ENCODE data around the gene ABO. TPM values are rescaled to one million over a fixed set of nuclear protein-coding genes. Genes with fewer than 3 reads are reported as not detected.
A peak's percentile ranks its signal among the peaks of the same experiment; 100 is the strongest.
"Not testable (repeated sequence)": the region's sequence is repeated elsewhere in the genome, so short reads cannot be mapped to it uniquely, and the experiment has no call there.

Gene ABO
- total RNA-seq, 2 donors from 2014 or later = 3.9 to 9.2 TPM

DNA sequence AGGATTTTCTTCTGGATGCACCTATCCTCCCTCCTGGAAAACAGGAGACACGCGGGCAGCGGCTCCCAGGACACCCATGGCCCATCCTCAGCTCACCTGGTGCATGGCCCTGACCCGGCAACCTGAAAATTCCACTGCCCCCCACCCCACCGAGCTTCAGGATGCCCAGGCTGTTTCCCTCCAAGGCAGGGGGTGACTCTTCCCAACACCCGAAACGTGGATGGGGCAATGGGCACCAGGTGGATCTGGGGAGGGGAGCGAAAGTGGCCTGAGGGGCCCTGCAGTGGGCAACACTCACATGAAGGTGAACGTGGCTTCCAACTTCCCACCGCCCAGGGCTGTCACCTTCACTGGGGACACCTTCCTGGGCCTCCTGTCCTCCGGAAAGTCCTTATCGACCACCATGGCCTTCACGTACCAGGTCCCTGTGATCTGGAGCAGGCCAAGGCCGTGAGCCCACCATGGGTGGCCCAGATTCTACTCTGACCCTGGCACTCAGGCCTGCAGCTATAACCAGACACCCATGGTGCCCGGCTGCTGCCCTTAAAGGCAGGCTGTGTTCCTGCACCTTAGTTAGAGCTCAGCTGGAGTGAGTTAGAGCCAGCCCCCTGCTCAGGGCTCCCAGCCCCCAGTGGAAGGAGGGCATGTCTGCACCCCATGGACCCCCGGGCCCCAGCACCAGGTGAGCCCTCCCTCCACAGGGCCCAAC is 66.7 kb downstream of the ABO start:
- ATAC-seq; H3K4me3 ChIP-seq; H3K4me1 ChIP-seq; intact Hi-C loops (cut with DNase I); DNase-seq; H3K36me3 ChIP-seq (replicated peaks in 1 of 2; ENCODE audit: insufficient read depth in 1 of 2, low read depth in 2 of 2); H3K27me3 ChIP-seq; H3K27ac ChIP-seq; H3K9me3 ChIP-seq: not testable (repeated sequence)
- WGBS, 2 donors = 80% methylated on average over 15 of the region's 16 CpGs; no CpG with 5 or more reads in 1 of the 2 donors

DNA sequence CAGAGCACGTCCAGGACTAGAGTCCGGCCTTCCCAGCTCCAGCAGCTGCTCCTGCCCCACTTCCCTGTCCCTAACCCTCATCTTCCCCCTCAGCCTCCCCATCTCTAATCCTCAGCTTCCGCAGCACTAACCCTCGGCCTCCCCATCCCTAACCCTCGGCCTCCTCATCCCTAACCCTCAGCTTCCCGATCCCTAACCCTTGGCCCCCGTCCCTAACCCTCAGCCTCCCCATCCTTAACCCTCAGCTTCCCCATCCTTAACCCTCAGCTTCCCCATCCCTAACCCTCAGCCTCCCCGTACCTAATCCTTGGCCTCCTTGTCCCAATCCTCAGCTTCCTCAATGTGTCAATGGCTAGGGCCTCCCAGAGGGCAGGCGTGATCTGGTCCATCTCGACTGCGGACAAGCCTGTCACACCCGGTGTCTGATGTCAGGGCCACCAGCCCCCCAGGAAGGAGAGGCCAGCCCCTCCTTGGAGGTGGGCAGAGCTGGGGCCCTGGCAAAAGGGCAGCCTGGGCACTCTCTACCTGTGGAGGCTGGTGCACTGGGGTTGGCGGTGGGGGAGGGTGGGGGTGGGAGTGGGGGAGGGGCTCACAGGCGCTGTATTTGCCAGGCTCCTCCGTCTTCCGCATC is 67.3 kb downstream of the ABO start:
- Histone ChIP-seq H3K27ac (no peak overlapping the region), H3K4me3 (no peak overlapping the region), H3K4me1 (no peaks in the 10 kb centered on the region), H3K36me3 (replicated peaks in 1 of 2; ENCODE audit: insufficient read depth in 1 of 2, low read depth in 2 of 2) (no peaks in the 10 kb centered on the region), H3K9me3 (no peaks in the 10 kb centered on the region), H3K27me3 (no peaks in the 10 kb centered on the region)
- ATAC-seq (no peak), DNase-seq (peak in 1 of 4 donors; percentile 5)
- 60 to 68% methylated on average over 10 to 16 of the region's 16 CpGs for WGBS, 2 donors
- TF ChIP-seq POLR2A (IDR thresholded peaks at IDR 0.05) = no peak
- TF ChIP-seq, protein P1, sequence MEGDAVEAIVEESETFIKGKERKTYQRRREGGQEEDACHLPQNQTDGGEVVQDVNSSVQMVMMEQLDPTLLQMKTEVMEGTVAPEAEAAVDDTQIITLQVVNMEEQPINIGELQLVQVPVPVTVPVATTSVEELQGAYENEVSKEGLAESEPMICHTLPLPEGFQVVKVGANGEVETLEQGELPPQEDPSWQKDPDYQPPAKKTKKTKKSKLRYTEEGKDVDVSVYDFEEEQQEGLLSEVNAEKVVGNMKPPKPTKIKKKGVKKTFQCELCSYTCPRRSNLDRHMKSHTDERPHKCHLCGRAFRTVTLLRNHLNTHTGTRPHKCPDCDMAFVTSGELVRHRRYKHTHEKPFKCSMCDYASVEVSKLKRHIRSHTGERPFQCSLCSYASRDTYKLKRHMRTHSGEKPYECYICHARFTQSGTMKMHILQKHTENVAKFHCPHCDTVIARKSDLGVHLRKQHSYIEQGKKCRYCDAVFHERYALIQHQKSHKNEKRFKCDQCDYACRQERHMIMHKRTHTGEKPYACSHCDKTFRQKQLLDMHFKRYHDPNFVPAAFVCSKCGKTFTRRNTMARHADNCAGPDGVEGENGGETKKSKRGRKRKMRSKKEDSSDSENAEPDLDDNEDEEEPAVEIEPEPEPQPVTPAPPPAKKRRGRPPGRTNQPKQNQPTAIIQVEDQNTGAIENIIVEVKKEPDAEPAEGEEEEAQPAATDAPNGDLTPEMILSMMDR (IDR thresholded peaks at IDR 0.05) = no peak
- intact Hi-C loops (cut with DNase I) = no loop called here

DNA sequence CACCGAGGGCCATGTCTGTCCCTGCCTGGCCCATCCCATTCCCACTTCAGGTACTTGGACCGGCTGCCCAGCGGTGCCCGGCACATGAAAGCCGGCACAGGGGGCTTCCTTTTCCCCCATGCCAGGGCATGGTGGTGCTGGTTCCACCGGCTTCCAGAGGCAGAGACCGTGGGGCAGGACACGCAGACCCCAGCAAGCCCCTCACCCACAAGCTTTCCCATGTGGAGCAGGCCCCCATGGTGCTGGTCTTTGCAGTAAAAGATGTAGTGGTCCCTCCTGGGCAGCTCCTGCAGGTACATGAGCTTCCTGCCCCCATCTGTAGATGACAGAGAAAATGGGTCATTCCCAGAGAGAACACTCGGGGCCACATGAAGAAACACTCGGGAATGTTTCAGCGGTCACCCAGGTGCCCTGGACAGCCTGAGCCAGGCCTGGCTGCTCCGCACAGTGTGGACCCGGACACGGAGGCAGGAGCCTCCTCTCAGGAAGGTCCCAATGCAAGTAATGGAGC is 67.9 kb downstream of the ABO start:
- DNase-seq (peak in 1 of 4 donors; percentile 6), ATAC-seq (no peak)
- Histone ChIP-seq H3K27me3 (no peaks in the 10 kb centered on the region), H3K4me3 (no peak overlapping the region), H3K36me3 (replicated peaks in 1 of 2; ENCODE audit: insufficient read depth in 1 of 2, low read depth in 2 of 2) (no peaks in the 10 kb centered on the region), H3K4me1 (no peaks in the 10 kb centered on the region), H3K9me3 (no peaks in the 10 kb centered on the region), H3K27ac (no peak overlapping the region)
- WGBS, 2 donors = 33 to 74% methylated on average over 4 to 14 of the region's 14 CpGs
- intact Hi-C loops (cut with DNase I) = no loop called here
- no peak for TF ChIP-seq POLR2A (IDR thresholded peaks at IDR 0.05)
- TF ChIP-seq, protein P1 (IDR thresholded peaks at IDR 0.05) = no peak

DNA sequence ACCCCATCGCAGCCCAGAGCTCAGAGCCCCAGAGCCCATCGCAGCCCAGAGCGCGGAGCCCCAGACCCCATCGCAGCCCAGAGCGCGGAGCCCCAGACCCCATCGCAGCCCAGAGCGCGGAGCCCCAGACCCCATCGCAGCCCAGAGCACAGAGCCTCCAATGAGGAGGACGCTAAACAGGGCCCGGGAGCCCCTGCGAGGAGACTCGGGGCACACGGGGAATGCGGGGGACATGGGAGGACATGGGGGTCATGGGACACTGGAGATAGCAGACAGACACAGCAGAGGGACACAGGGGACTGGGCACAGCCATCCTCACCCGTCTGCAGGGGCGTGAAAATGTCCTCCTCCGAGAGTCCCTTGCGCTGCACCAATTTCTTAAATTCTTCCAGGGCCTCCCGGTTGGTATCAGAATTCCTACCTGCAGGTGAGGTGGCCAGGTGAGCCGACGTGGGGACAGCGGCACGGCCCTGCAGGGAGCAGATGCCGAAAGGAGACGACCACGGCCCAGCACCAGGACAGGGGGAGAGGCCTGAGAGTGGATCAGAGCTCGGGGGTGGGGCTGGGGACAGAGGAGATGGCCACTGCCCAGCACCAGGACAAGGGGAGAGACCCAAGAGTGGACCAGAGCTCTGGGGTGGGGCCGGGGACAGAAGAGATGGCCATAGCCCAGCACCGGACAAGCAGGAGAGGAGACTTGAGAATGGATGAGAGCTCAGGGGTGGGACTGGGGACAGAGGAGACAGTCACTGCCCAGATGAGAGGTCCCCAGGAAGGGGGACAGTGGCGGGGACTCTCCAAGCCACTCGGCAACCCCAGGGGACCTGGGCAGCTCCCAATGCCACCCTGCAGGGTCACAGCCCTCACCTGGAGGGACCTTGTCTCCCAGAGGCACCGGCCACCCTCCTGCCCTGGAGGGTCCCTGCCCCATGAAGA is 68.7 kb downstream of the ABO start:
- WGBS, 2 donors = 54 to 64% methylated on average over 19 to 21 of the region's 35 CpGs
- no peak for ATAC-seq

DNA sequence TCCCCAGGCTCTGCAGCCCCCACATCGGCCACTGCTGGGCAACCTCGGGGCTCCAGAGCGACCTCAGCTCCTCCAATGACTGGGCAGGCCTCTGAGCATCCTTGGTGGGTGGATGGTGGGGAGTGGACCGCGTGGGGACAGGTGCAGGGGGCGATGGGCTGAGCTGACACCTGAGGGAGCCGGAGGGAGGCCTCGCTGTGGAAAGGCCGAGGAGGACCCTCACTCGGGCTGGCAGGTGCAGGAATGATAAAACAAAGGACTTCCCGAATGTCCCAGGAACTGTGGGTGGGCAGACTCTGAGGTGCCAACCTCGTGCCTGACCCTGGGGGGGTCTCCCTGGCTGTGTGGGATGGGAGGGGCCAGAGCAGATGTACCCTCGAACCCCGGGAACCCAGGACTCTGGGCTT is 69.5 kb downstream of the ABO start:
- intact Hi-C loops (cut with DNase I); ATAC-seq; H3K4me1 ChIP-seq; DNase-seq; H3K27ac ChIP-seq; H3K27me3 ChIP-seq; H3K36me3 ChIP-seq (replicated peaks in 1 of 2; ENCODE audit: insufficient read depth in 1 of 2, low read depth in 2 of 2); H3K9me3 ChIP-seq; H3K4me3 ChIP-seq: not testable (repeated sequence)
- WGBS, 2 donors = 57% methylated on average over 8 to 14 of the region's 14 CpGs

More for the DNA sequence above, 68.7 kb downstream of the ABO start:
- Histone ChIP-seq H3K27me3 (no peaks in the 10 kb centered on the region), H3K36me3 (replicated peaks in 1 of 2; ENCODE audit: insufficient read depth in 1 of 2, low read depth in 2 of 2) (no peaks in the 10 kb centered on the region), H3K4me3 (no peak overlapping the region), H3K9me3 (no peaks in the 10 kb centered on the region), H3K4me1 (no peaks in the 10 kb centered on the region), H3K27ac (no peak overlapping the region)
- intact Hi-C loops (cut with DNase I) = no loop called here
- TF ChIP-seq, protein P1 (IDR thresholded peaks at IDR 0.05) = no peak
- no peak for TF ChIP-seq POLR2A (IDR thresholded peaks at IDR 0.05)
- DNase-seq = peak in 1 of 4 donors; percentile 7

Small RNA genes lying within 50 kb of the gene (small RNA-seq; reads per million reads assigned to genes)
- not detected for gene RF00019

Other genes starting within 250 kb of the ABO start
- 10 to 100 TPM; 43.1 to 57.7 TPM for gene GTF3C5, start 244.2 kb downstream of the ABO start, total RNA-seq
- gene CEL, start 213.2 kb downstream of the ABO start, total RNA-seq = 1,000 to 10,000 TPM; 8,438 to 9,209 TPM
- 10 to 100 TPM; 27.8 to 64.6 TPM for gene RALGDS, start 154.0 kb downstream of the ABO start, total RNA-seq
- 1 to 10 TPM; 5.4 to 9.2 TPM for gene GBGT1, start 111.3 kb downstream of the ABO start, total RNA-seq
- gene OBP2B, start 66.0 kb downstream of the ABO start, total RNA-seq = not detected
- 10 to 100 TPM; 20.8 to 37.9 TPM for gene SURF6, start 61.0 kb upstream of the ABO start, total RNA-seq
- 10 to 100 TPM; 15.8 to 16.3 TPM for gene MED22, start 72.9 kb upstream of the ABO start, total RNA-seq
- gene RPL7A, start 73.0 kb upstream of the ABO start, total RNA-seq = 1,000 to 10,000 TPM; 1,478 to 1,480 TPM
- 10 to 100 TPM; 31.0 to 43.1 TPM for gene SURF1, start 81.3 kb upstream of the ABO start, total RNA-seq
- 10 to 100 TPM; 20.0 to 27.0 TPM for gene SURF2, start 81.3 kb upstream of the ABO start, total RNA-seq
- 100 to 1,000 TPM in 1 of 2 donors, 10 to 100 TPM in 1; 93.9 to 109 TPM for gene SURF4, start 100.9 kb upstream of the ABO start, total RNA-seq
- gene STKLD1, start 101.2 kb upstream of the ABO start, total RNA-seq = not detected
- 10 to 100 TPM; 15.6 to 21.8 TPM for gene REXO4, start 142.8 kb upstream of the ABO start, total RNA-seq
- gene ADAMTS13, start 147.2 kb upstream of the ABO start, total RNA-seq = 1 to 10 TPM; 2.3 to 5.6 TPM
- gene CACFD1, start 184.8 kb upstream of the ABO start, total RNA-seq = 10 to 100 TPM; 19.2 to 25.4 TPM
- gene SLC2A6, start 203.9 kb upstream of the ABO start, total RNA-seq = 1 to 10 TPM; 2.6 to 3.0 TPM
- not detected for gene MYMK, start 249.8 kb upstream of the ABO start, total RNA-seq